ENCODE results near the gene SEC62. TPM values are rescaled to one million over a fixed set of nuclear protein-coding genes. Genes with fewer than 3 reads are reported as not detected.
A peak's percentile ranks its signal among the peaks of the same experiment; 100 is the strongest.

SEC62 gene
- total and polyA plus RNA-seq, 4 donors = 112 to 154 (median 115) TPM

DNA sequence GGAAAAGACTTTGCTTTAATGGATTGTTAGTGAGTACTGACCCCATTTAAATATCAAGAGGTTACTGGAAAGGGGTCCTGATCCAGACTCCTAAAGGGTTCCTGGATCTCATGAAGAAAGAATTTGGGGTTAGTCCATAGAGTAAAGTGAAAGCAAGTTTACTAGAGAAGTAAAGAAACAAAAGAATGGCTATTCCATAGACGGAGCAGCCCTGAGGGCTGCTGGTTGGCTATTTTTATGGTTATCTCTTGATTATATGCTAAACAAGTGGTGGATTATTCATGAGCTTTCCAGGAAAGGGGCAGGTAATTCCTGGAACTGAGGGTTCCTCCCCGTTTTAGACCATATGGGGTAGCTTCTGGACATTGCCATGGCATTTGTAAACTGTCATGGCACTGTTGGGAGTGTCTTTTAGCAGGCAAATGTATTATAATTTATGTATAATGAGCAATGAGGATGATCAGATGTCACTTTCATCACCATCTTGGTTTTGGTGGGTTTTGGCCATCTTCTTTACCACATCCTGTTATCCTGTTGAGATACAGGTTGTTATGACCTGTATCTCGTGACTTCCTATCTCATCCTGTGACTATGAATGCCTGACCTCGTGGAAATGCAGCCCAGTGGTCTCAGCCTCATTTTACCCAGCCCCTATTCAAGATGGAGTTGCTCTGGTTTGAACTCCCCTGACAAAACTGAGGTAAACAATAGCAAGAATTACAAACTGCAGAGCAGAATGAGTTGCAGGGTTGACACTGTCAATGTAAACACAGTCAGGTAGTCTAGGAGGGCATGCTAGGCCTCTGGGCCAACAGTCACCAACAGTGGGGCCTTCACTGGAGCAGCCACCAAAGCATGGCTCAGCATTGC, 60.9 kb downstream of the SEC62 start:
- Histone ChIP-seq H3K27me3 (ENCODE audit: control insufficient read depth, insufficient read depth, low read length) (no peaks in the 10 kb centered on the region), H3K27ac (ENCODE audit: low read depth, low read length) (no peak overlapping the region), H3K4me1 (ENCODE audit: control insufficient read depth, insufficient read depth, low read length) (no peaks in the 10 kb centered on the region), H3K9me3 (ENCODE audit: control insufficient read depth, insufficient read depth, low read length) (no peaks in the 10 kb centered on the region), H3K4me3 (ENCODE audit: low read depth, low read length) (no peak overlapping the region), H3K36me3 (ENCODE audit: control insufficient read depth, insufficient read depth, low read length) (no peaks in the 10 kb centered on the region)
- WGBS (ENCODE audit: insufficient coverage) = 83% methylated on average over 2 of the region's 4 CpGs
- DNase-seq (ENCODE audit: low read depth in 4 of 6, low spot score in 6 of 6) = no peak

DNA sequence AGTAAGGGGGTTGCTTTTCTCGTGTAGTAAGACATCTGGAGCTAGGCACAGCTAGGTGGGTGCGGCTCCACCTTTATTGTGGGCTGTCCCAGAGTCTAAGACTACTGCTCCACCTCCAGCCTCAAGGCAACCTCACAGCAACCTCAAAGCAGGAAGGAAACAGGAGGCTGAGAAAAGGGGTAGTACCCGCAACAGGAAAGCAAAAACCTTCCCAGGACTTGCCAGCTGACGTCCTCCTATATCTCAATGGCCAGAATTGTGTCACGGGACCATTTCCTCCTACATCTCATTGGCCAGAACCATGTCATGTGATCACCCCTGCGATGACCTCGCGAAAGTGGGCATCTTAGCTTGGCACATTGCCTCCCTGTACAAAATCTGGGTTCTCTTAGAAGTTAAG, 66.9 kb downstream of the SEC62 start:
- peaks cover 10% of the 10 kb centered on the region for H3K27me3 ChIP-seq (ENCODE audit: control insufficient read depth, insufficient read depth, low read length)
- WGBS (ENCODE audit: insufficient coverage) = 98% methylated on average over 7 of the region's 8 CpGs
- DNase-seq (ENCODE audit: low read depth in 4 of 6, low spot score in 6 of 6) = no peak
- H3K4me3 ChIP-seq (ENCODE audit: low read depth, low read length) = no peak overlapping the region
- H3K36me3 ChIP-seq (ENCODE audit: control insufficient read depth, insufficient read depth, low read length) = no peaks in the 10 kb centered on the region
- peaks cover 9% of the 10 kb centered on the region for H3K4me1 ChIP-seq (ENCODE audit: control insufficient read depth, insufficient read depth, low read length)
- no peaks in the 10 kb centered on the region for H3K9me3 ChIP-seq (ENCODE audit: control insufficient read depth, insufficient read depth, low read length)
- no peak overlapping the region for H3K27ac ChIP-seq (ENCODE audit: low read depth, low read length)

DNA sequence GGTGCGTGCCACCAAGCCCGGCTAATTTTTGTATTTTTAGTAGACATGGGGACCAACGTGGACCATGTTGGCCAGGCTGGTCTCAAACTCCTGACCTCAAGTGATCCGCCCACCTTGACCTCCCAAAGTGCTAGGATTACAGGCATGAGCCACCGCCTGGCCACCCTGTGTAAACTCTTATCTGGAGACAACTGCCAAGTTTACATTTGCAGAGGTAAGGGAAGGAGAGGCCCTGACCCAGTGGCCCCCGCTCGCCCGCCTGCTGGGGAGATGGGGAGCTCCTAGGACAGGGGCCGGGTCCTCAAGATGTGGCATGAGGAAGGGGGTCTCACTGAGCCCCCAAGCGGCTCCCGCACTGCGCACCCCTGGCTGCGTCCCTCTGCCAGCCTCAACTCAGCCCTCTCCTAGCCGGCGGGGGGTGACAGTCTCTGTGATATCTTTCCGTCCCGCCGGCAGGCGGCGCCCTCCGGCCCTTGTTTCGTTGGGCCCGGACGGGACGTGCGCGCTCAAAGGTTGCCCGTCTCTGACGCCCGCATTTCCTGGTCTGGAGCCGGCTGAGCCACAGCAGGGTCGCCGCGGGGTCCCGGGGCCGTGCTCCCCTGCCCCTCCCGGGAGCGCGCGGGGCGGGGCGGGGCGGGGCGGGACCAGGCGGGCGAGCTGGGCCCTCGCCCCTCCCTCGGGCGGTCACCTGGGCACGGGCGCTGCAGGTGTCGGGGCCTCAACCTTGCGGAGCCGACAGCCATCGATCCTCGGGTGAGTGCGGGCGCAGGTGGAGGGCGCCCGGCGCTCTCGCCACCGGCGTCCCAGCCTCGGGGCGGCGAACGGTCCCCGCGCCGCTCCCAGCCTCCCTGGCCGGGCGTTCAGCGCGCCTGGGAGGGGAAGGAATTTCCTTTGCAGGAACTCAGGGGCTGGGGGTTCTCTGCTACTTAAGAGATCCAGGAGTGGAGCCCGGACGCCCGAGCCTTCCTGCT, 71.1 kb downstream of the SEC62 start, which contains the start of gene GPR160:
TSS of gene GPR160 (plus strand) at position 533 of the 971 bp plus-strand sequence. CDS start 45,978 bp downstream, outside the sequence.
- H3K27ac ChIP-seq (ENCODE audit: low read depth, low read length) = no peak within 1 kb of the TSS
- 4% methylated on average over 75 of the region's 78 CpGs for WGBS (ENCODE audit: insufficient coverage)

DNA sequence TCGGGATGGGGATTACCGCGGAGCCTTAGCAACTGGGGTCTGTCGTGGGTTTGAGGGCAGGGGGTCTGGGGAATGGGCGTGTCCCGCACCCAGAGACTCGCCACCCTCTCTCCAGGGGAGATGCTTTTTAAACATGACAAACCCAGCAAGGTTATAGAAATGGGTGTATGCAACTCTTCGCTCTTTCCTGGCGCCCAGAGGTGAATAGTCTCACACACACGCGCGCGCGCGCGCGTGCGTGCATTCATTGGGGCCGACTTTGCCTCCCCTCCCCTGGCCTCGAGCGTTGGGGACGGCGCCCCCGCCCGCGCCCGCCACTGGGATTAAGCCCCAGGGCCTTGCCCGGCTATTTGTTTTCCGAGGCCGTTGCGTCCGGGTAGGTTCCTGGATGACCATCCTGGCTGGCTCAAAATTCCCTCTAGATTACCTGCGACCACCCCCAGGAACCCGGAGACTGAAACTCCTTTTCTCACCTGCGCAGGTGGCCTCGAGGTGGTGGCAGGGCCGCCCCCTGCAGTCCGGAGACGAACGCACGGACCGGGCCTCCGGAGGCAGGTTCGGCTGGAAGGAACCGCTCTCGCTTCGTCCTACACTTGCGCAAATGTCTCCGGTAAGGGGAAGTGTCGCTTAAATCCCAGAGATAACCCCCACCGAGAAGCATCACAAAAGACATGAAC, 72.0 kb downstream of the SEC62 start:
- Histone ChIP-seq H3K27ac (ENCODE audit: low read depth, low read length) (no peak overlapping the region), H3K27me3 (ENCODE audit: control insufficient read depth, insufficient read depth, low read length) (peaks cover 36% of the 10 kb centered on the region)
- 1% methylated on average over 41 of the region's 51 CpGs for WGBS (ENCODE audit: insufficient coverage)

More for the DNA sequence above, 71.1 kb downstream of the SEC62 start, which contains the start of gene GPR160:
- Histone ChIP-seq H3K4me1 (ENCODE audit: control insufficient read depth, insufficient read depth, low read length) (peaks cover 13% of the 10 kb centered on the region), H3K27me3 (ENCODE audit: control insufficient read depth, insufficient read depth, low read length) (peaks cover 36% of the 10 kb centered on the region), H3K9me3 (ENCODE audit: control insufficient read depth, insufficient read depth, low read length) (no peaks in the 10 kb centered on the region), H3K4me3 (ENCODE audit: low read depth, low read length) (peak within 1 kb of the TSS; percentile 16), H3K36me3 (ENCODE audit: control insufficient read depth, insufficient read depth, low read length) (no peaks in the 10 kb centered on the region)
- DNase-seq (ENCODE audit: low read depth in 4 of 6, low spot score in 6 of 6) = peak in 2 of 6 donors; percentile 48 to 59

DNA sequence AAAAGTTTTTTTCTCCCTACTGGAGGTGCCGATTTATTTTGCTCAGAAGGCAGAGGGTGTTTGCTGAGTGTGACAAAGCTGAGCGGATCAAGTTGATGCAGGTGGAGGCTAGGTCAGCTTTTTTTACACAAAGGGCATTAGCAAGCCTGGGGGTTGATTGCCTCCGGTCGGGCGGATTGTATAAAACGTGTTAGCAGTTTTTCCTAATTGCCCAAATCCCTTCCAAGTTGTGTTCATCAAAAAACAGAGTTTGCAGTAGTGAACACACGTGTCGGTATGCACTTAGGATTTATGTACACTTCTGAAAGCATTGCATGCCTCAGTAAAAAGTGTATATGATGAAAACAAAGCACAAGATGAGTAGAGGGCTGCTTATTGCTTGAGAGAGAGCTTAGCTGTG, 73.8 kb downstream of the SEC62 start:
- H3K27me3 ChIP-seq (ENCODE audit: control insufficient read depth, insufficient read depth, low read length) = peaks cover 36% of the 10 kb centered on the region
- H3K4me3 ChIP-seq (ENCODE audit: low read depth, low read length) = no peak overlapping the region
- DNase-seq (ENCODE audit: low read depth in 4 of 6, low spot score in 6 of 6) = peak in 1 of 6 donors; percentile 6
- WGBS (ENCODE audit: insufficient coverage) = 18% methylated on average over 5 of the region's 8 CpGs
- no peak overlapping the region for H3K27ac ChIP-seq (ENCODE audit: low read depth, low read length)
- peaks cover 13% of the 10 kb centered on the region for H3K4me1 ChIP-seq (ENCODE audit: control insufficient read depth, insufficient read depth, low read length)
- no peaks in the 10 kb centered on the region for H3K36me3 ChIP-seq (ENCODE audit: control insufficient read depth, insufficient read depth, low read length)
- H3K9me3 ChIP-seq (ENCODE audit: control insufficient read depth, insufficient read depth, low read length) = no peaks in the 10 kb centered on the region

More for the DNA sequence above, 72.0 kb downstream of the SEC62 start:
- peak in 2 of 6 donors; percentile 43 to 66 for DNase-seq (ENCODE audit: low read depth in 4 of 6, low spot score in 6 of 6)
- Histone ChIP-seq H3K9me3 (ENCODE audit: control insufficient read depth, insufficient read depth, low read length) (no peaks in the 10 kb centered on the region), H3K36me3 (ENCODE audit: control insufficient read depth, insufficient read depth, low read length) (no peaks in the 10 kb centered on the region), H3K4me1 (ENCODE audit: control insufficient read depth, insufficient read depth, low read length) (peaks cover 13% of the 10 kb centered on the region), H3K4me3 (ENCODE audit: low read depth, low read length) (peak overlapping the region; percentile 16)

DNA sequence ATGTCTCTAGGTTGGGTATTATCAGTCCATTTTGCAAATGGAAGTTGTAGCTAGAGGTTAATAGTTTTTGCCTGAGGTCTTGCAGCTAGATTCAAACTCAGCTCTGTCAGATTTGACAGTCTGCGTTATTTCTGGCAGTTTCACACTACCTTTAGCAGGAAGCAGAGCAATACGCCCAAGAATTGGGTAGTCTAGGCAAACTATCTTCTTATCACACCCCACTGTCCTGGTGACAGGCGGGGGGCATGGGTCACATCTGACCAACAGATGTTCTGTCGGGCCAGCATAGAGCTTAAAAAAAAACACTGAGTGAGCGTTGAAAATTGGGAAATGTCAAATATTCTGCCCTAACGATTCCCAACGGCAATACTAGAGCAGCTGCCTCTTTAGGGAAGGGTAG, 76.9 kb downstream of the SEC62 start:
- Histone ChIP-seq H3K9me3 (ENCODE audit: control insufficient read depth, insufficient read depth, low read length) (no peaks in the 10 kb centered on the region), H3K36me3 (ENCODE audit: control insufficient read depth, insufficient read depth, low read length) (no peaks in the 10 kb centered on the region), H3K27ac (ENCODE audit: low read depth, low read length) (no peak overlapping the region), H3K27me3 (ENCODE audit: control insufficient read depth, insufficient read depth, low read length) (peaks cover 26% of the 10 kb centered on the region), H3K4me1 (ENCODE audit: control insufficient read depth, insufficient read depth, low read length) (peaks cover 4% of the 10 kb centered on the region), H3K4me3 (ENCODE audit: low read depth, low read length) (no peak overlapping the region)
- WGBS (ENCODE audit: insufficient coverage) = 75% methylated on average over 1 of the region's 7 CpGs
- DNase-seq (ENCODE audit: low read depth in 4 of 6, low spot score in 6 of 6) = no peak

DNA sequence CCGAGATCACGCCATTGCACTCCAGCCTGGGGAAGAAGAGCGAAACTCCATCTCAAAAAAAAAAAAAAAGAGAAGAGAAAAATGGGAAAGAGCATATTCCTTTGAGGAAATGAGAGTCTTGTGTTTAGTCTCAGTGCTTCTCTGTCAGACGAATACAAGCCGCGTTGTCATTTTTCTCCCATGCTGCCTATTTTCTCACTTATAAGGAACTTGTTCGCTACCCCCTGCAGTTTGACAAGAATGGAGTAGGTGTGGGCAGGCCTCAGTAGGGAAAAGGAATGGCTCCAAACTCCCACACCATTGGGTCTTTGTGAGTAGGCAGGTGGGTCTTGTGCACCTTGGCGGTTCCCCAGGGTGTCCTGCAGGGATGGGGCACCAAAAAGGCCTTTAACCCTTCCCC, 77.7 kb downstream of the SEC62 start:
- Histone ChIP-seq H3K9me3 (ENCODE audit: control insufficient read depth, insufficient read depth, low read length) (no peaks in the 10 kb centered on the region), H3K4me3 (ENCODE audit: low read depth, low read length) (no peak overlapping the region), H3K36me3 (ENCODE audit: control insufficient read depth, insufficient read depth, low read length) (no peaks in the 10 kb centered on the region), H3K27ac (ENCODE audit: low read depth, low read length) (peak overlapping the region; percentile 33), H3K4me1 (ENCODE audit: control insufficient read depth, insufficient read depth, low read length) (no peaks in the 10 kb centered on the region), H3K27me3 (ENCODE audit: control insufficient read depth, insufficient read depth, low read length) (peaks cover 19% of the 10 kb centered on the region)
- no CpG with 5 or more reads among the region's 8 CpGs for WGBS (ENCODE audit: insufficient coverage)
- no peak for DNase-seq (ENCODE audit: low read depth in 4 of 6, low spot score in 6 of 6)

DNA sequence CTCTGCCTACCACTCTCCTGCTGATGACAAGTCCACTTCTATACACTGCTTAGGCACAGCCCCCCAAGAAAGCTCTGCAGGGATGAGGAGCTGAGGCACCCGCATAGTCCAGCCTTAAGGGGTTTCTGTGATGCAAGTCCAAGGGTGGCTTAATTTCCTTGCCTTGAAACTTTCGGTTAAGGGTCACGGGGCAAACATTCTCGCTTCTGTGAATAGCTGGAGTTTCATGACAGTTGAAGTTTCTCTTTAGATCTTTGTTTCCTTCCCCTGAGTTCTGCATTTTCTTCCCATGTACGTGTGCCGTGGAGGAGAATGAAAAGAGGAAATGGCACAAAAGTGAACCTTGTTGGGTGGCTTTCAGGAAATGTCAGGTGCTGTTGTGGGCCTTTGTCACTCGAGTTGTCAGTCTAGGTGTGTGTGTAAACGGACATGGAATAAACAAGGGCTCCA, 78.2 kb downstream of the SEC62 start:
- Histone ChIP-seq H3K36me3 (ENCODE audit: control insufficient read depth, insufficient read depth, low read length) (no peaks in the 10 kb centered on the region), H3K27ac (ENCODE audit: low read depth, low read length) (peak overlapping the region; percentile 33), H3K4me1 (ENCODE audit: control insufficient read depth, insufficient read depth, low read length) (no peaks in the 10 kb centered on the region), H3K4me3 (ENCODE audit: low read depth, low read length) (no peak overlapping the region), H3K9me3 (ENCODE audit: control insufficient read depth, insufficient read depth, low read length) (no peaks in the 10 kb centered on the region), H3K27me3 (ENCODE audit: control insufficient read depth, insufficient read depth, low read length) (peaks cover 15% of the 10 kb centered on the region)
- peak in 1 of 6 donors; percentile 11 for DNase-seq (ENCODE audit: low read depth in 4 of 6, low spot score in 6 of 6)
- WGBS (ENCODE audit: insufficient coverage) = 86% methylated on average over 8 of the region's 8 CpGs

Measured in spinal cord (tissue), 10 donors.